Right cardiac atrium (tissue), 5 donors: ENCODE data around the gene SAMD9L. TPM values are rescaled to one million over a fixed set of nuclear protein-coding genes. Genes with fewer than 3 reads are reported as not detected.

Experiments used
- ATAC-seq, 2 donors: fragments of 200-7000 bp; cut with Tn5 transposase; one replicate each; pipeline versions ENCODE4 v1.8.0 to v1.9.1; 2020; ENCODE audit warnings: moderate library complexity in 2 of 2, mild to moderate bottlenecking in 1 of 2
- DNase-seq, 3 donors: peaks; one replicate each; pipeline ENCODE4 v3.0.0-alpha.2; 2020
- H3K27ac ChIP-seq: one replicate; pipeline ENCODE4 v1.5.1; 2013; ENCODE audit warnings: mild to moderate bottlenecking, low read length, control low read depth, moderate library complexity
- H3K27me3 ChIP-seq: one replicate; pipeline ENCODE4 v1.6.1; 2013; ENCODE audit not compliant: control insufficient read depth, insufficient read depth
- H3K4me1 ChIP-seq: one replicate; pipeline ENCODE4 v1.6.1; 2013; ENCODE audit warnings: low read length; ENCODE audit not compliant: control insufficient read depth, insufficient read depth
- H3K4me3 ChIP-seq: one replicate; pipeline ENCODE4 v1.5.1; 2013; ENCODE audit warnings: low read length, control low read depth
- H3K9me3 ChIP-seq: one replicate; pipeline ENCODE4 v1.6.1; 2013; ENCODE audit warnings: low read length; ENCODE audit not compliant: control insufficient read depth
- WGBS: extraction: QIAGEN DNeasy Blood & Tissue Kit; methylation state at CpG from one replicate; pipeline ENCODE4 v1.1.7; 2013; 5-methylcytosine and 5-hydroxymethylcytosine counted together
- intact Hi-C, 4 donors: fragments of 100-400 bp; cut with DNase I; formaldehyde crosslinking; loops; one replicate each; pipeline versions ENCODE4 v1.11.0 to v1.14.0; 2022 to 2023
- polyA plus RNA-seq: library from polyadenylated mRNA; stranded (reverse); fragments of 200-250 nt; gene quantifications from one replicate; pipeline ENCODE4 v1.2.3, GENCODE V29; 2013
- total RNA-seq, 4 donors: library from RNA; stranded (reverse); fragmentation: NEBNext Ultra II Directional; extraction: Animal tissue kit (Norgen Biotek cat#: 25700); gene quantifications; one replicate each; pipeline ENCODE4 v1.2.1, GENCODE V29; 2021
- donor health status: healthy with polysubstance abuse.
- donor health status: DM: no; HTN: yes; CAD: no.
- donor health status: DM: no; HTN: no; CAD: no.
- donor health status: DM: no; HTN: yes; CAD: no; lungs with severe emphysema.
- donor health status: DM: yes; HTN: yes; CAD: no.

SAMD9L gene
- total and polyA plus RNA-seq, 5 donors, result 2.8 to 7.4 (median 6.4) TPM

DNA sequence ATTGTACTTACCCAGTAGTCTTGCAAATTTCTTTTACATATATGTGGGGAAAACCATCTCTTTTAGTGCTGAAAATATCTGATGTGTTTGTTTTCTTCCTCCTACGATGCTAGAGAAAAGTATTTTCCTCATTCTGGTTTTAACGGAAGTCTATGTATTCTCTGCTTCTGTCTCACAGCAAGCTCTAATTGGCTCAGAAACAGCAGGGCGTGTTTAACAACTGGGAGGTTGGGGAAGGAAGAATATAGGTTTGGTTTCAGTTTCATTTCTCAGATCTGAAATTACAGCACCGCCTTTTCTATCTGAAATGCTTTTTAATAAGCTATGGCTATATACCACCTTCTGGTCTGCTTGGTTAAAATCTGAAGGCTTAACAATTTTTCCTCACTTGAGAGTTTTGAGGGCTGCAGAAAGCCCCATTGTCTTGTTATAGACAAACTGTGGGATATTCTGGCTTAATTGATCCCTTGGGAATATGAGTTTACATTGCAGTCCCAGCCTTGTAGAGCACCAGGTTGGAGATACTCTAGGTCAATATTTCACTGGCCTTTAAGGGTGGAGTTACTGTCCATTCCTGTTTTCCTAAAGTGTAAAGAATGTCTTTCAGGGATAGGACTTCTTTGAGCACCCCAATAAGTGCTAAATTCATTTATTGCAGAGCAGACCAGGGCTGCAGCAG is 30.2 kb downstream of the SAMD9L start, which contains the start of gene SAMD9:
Gene SAMD9, minus strand, starts transcription at position 128 of the 679 bp plus-strand sequence. CDS start 11,882 bp downstream, outside the sequence.
- H3K27me3 ChIP-seq, result no peaks in the 10 kb centered on the region
- intact Hi-C loops, result no loop called here

DNA sequence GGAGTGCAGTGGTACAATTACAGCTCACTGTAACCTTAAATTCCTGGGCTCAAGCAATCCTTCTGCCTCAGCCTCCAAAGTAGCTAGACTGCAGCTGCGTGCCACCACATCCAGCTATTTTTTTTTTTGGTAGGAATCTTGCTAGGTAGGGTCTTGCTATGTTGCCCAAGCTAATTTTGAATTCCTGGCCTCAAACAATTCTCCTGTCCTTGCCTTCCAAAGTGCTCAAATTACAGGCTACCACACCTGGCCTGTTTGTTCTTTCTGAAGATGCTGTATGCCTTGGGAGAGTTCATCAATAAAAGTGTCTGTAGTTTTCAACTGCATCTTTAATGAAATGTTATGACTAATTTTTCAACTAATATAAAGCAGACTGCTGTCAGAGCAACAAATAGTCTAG is 30.9 kb downstream of the SAMD9L start:
- H3K9me3 ChIP-seq, result no peaks in the 10 kb centered on the region
- no peaks in the 10 kb centered on the region for H3K27me3 ChIP-seq
- no peak overlapping the region for H3K27ac ChIP-seq
- intact Hi-C loops, result no loop called here
- ATAC-seq (no peak), DNase-seq (no peak)
- peak overlapping the region; percentile 93 for H3K4me3 ChIP-seq
- peaks cover 2% of the 10 kb centered on the region for H3K4me1 ChIP-seq
- WGBS, result 54% methylated on average over 1 of the region's 1 CpG

More for the DNA sequence above, 30.2 kb downstream of the SAMD9L start, which contains the start of gene SAMD9:
- WGBS, result 16% methylated on average over 4 of the region's 4 CpGs
- peak; percentile 92 to 95 for ATAC-seq
- H3K9me3 ChIP-seq, result no peaks in the 10 kb centered on the region
- H3K27ac ChIP-seq, result no peak within 1 kb of the TSS
- peak in 2 of 3 donors; percentile 41 to 59 for DNase-seq
- H3K4me3 ChIP-seq, result peak within 1 kb of the TSS; percentile 93
- peaks cover 2% of the 10 kb centered on the region for H3K4me1 ChIP-seq

DNA sequence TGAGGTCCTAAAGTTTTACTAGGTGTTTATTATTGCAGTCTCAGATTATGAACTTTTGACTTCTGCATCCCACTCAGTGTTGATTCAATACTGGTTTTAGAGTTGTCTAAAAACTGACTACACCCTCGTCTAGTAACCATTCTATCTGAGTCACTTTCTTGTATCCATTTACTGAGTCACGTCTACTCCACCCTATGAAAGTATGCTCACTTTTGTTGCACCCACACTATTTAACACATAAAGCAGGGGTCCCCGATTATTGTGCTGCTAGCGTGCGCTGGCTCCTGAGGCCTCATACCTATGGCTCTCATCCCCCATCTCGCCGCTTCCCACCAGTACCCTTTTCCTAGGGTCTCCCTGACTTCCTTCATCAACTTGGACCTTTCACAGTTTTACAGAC is 32.4 kb downstream of the SAMD9L start:
- intact Hi-C loops, result no loop called here
- Histone ChIP-seq H3K27me3 (no peaks in the 10 kb centered on the region), H3K9me3 (no peaks in the 10 kb centered on the region), H3K27ac (no peak overlapping the region), H3K4me3 (peak overlapping the region; percentile 25), H3K4me1 (peaks cover 2% of the 10 kb centered on the region)
- 90% methylated on average over 7 of the region's 7 CpGs for WGBS
- no peak for DNase-seq
- ATAC-seq, result no peak

DNA sequence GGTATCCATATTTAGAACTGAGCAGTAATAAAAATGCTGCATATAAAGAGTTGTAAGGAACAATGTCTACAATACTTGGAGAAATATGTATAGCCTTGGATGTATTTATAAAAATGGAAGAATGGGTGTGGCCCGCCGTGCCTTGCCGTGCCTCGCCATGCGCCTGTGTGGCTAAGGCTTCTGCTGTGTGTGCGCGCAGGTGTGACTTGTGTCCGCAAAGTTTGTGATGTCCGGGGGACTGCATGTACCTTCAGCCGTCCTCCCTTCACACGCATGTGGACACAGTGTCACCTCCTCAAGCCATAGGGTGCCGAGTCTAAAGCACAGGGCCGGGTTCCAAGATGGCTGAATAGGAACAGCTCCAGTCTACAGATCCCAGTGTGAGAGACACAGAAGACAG is 40.2 kb downstream of the SAMD9L start:
- ATAC-seq, result no peak
- 95% methylated on average over 13 of the region's 13 CpGs for WGBS
- Histone ChIP-seq H3K27ac (no peak overlapping the region), H3K9me3 (peaks cover 7% of the 10 kb centered on the region), H3K4me1 (no peaks in the 10 kb centered on the region), H3K27me3 (no peaks in the 10 kb centered on the region), H3K4me3 (no peak overlapping the region)
- intact Hi-C loops, result no loop called here
- DNase-seq, result no peak

DNA sequence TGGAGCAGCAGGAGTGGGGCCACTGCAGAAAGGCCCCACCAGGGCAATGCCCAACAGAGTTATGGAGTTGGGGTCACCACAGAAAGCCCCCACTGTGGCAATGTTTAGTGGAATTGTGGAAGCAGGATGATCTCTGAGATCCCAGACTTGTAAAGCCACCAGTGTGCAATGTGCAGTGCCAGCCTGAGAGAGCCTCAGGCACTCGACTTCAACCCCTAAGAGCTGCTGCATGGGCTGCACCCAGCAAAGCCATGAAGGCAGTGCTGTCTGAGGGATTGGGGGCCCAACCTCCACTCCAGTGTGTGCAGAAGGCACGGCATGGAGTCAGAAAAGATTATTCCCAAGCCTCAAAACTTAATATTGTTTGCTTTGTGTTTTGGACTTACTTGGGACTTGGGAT is 50.8 kb downstream of the SAMD9L start:
- ATAC-seq, result no peak
- Histone ChIP-seq H3K4me1 (no peaks in the 10 kb centered on the region), H3K9me3 (peaks cover 1% of the 10 kb centered on the region), H3K27me3 (no peaks in the 10 kb centered on the region), H3K27ac (no peak overlapping the region), H3K4me3 (no peak overlapping the region)
- no peak for DNase-seq
- 78% methylated on average over 2 of the region's 2 CpGs for WGBS
- intact Hi-C loops, result no loop called here

DNA sequence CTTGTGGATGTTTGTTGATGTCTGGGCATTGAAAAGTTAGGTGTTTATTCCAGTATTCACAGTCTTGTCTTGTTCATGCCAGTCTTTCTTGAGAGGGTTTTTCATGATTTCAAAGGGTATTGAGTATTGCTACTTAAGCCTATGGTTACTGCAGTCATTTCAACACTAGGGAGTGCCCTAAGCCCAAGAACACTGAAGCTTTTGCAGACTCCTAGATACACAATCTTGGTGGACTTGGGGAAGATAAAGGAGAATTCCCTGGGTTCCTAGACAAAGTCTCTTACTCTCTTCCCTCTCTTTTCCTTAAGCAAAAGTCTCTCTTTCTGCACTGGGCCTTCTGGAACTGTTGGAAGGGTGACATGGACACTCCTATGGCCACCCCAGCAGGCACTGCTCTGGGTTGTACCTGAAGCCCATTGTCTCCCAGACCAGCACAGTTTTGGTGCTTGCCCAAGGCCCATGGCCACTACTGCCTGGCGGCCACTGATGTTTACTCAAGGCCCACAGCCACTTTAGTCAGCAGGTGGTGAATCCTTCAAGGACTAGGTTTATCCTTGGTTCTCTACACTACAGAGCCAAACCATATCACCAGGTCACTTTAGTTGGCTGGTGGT is 55.3 kb downstream of the SAMD9L start:
- WGBS, result 91% methylated on average over 1 of the region's 1 CpG

More for the DNA sequence above, 55.3 kb downstream of the SAMD9L start:
- Histone ChIP-seq H3K4me3 (no peak overlapping the region), H3K4me1 (no peaks in the 10 kb centered on the region), H3K9me3 (peaks cover 1% of the 10 kb centered on the region), H3K27ac (no peak overlapping the region), H3K27me3 (no peaks in the 10 kb centered on the region)
- intact Hi-C loops, result no loop called here
- DNase-seq, result no peak
- ATAC-seq, result no peak

Other genes starting within 250 kb of the SAMD9L start
- 1 to 10 TPM; 3.3 to 5.7 (median 4.1) TPM for gene SAMD9, start 30.4 kb downstream of the SAMD9L start, total RNA-seq
- 1.6 TPM for gene SAMD9, start 30.4 kb downstream of the SAMD9L start, polyA plus RNA-seq
- not detected for gene HEPACAM2, start 78.1 kb upstream of the SAMD9L start, total RNA-seq
- not detected for gene HEPACAM2, start 78.1 kb upstream of the SAMD9L start, polyA plus RNA-seq
- 10 to 100 TPM; 14.3 to 23.0 (median 22.0) TPM for gene VPS50, start 84.0 kb upstream of the SAMD9L start, total RNA-seq
- gene VPS50, start 84.0 kb upstream of the SAMD9L start, polyA plus RNA-seq, result 6.4 TPM